Stimulated activated CD8-positive, alpha-beta memory T cell treated with anti-CD3 and anti-CD28 coated beads, Interleukin-7, amount 100 ng/mL, for 24 hours (primary cell): ENCODE results near the gene RASAL2.
"Not testable (repeated sequence)": the region's sequence is repeated elsewhere in the genome, so short reads cannot be mapped to it uniquely, and the experiment has no call there.

Experiments
- DNase-seq: peaks from one replicate; pipeline ENCODE4 v3.0.0-alpha.2; 2020; ENCODE audit warnings: low read depth

Gene RASAL2

DNA sequence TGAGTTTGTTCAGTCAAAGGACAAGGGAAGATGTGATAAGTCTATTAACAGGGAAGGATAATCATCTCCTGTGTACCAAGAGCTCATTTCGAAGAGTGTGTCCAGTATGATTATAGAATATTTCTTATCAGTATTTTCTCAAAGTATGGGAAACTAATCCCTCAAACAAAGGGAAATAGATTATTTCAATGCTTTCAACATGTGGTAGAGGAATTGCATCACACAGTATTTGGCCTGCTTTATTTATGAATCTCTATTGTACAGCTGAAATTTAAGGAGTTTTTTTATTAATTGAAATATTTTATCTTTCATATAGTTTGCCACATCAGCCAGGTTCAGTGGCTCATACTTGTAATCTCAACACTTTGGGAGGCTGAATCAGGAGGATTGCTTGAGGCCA is 251.9 kb downstream of the RASAL2 start:
- DNase-seq, result no peak

DNA sequence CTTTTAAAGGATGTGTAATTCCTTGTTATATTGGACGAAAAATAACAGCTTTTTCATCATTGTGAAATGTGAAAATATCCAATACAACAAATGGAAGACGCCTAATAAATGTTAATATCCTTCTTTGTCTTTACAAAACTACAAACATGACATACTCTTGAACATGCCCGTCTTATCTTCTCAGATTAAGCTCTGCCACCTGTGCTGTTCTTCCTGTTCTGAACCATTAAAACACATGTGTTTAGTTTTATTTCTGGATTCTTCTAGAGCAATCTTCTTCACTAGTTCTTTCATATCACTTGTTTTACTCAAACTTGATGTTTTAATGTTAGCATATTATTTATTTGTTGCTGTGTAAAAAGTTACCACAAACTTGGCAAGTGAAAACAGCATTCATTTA is 255.9 kb downstream of the RASAL2 start:
- DNase-seq, result no peak

GRCh38 chr1:178351911-178352310 is 258.0 kb downstream of the RASAL2 start:
- not testable (repeated sequence) for DNase-seq

GRCh38 chr1:178352790-178353416 is 259.0 kb downstream of the RASAL2 start:
- DNase-seq, result no peak

- DNase-seq, result no peak
These were observed 259.6 kb downstream of the RASAL2 start for GRCh38 chr1:178353524-178353923.

GRCh38 chr1:178354816-178355215 is 260.9 kb downstream of the RASAL2 start:
- DNase-seq, result no peak

DNA sequence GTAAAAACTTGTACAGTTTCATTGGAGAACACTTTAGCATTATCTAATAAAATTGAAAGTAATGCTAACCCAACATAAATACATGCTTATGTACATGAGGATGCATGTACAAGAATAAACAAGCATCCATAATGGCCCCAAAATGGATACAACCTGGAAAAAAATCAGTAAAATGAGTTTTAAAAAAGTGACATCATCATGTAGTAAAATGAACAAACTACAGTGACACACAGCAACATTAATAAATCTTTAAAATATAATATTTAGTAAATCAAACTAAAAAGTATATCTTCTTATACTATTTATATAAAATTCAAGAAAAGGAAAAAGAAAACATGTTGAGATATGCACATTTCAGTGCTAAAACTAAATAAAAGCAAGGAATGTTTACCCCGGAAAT is 262.4 kb downstream of the RASAL2 start:
- no peak for DNase-seq

DNA sequence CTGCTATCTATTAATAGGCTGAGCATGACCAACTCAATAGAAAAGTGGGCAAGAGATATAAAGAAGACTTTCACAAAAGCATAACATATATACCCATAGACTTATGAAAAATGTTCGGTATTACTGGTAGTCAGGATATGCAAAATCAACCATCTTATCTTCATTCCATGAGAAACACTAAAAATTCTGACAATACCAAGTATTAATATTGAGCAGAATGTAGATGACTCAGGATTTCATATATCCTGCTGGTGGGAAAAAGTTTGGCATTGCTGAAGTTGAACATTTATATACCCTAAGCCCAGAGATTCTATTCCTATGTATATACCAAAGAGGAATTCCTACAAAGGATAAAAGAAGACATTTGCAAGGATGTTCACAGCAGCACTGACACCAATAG is 264.6 kb downstream of the RASAL2 start:
- no peak for DNase-seq

- no peak for DNase-seq
These were observed 266.5 kb downstream of the RASAL2 start for GRCh38 chr1:178360421-178360820.

GRCh38 chr1:178361847-178362246 is 267.9 kb downstream of the RASAL2 start:
- DNase-seq, result no peak

GRCh38 chr1:178362747-178363146 is 268.8 kb downstream of the RASAL2 start:
- DNase-seq, result no peak

DNA sequence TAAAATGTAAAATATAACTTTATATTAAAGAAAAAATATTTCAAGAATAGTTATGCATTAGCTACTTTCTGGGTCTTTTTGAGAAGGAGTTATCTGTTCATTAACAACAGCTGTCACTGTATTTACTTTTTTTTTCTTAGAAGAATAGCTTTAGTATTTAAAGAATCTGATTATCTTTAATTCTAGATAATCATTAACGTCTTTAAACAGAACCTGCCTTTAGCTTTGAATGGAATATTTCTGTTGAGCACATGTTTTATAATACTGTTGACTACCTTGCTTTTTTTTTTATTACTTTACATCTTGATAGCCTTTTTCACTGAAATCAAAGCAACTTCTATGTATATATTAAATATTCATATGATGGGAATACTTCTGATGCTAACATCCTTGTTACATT is 270.9 kb downstream of the RASAL2 start:
- no peak for DNase-seq

DNA sequence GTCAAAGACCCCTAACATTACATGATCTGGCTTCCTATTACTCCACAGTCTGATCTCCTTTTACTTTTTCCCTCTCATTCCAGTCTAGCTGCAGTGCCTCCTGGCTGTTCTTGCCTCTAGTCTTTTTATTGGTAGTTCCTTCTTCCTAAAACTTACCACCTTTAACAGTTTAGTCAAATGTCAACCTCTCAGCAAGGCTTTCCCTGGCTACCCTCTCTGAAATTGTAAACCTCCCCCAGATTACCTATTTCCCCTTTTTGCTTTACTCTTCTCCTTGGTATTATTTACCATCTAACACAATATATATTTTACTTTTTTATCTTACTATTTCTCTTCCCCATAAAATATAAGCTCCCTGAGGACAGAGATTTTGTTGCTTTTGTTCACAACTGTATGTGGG is 273.2 kb downstream of the RASAL2 start:
- no peak for DNase-seq

DNA sequence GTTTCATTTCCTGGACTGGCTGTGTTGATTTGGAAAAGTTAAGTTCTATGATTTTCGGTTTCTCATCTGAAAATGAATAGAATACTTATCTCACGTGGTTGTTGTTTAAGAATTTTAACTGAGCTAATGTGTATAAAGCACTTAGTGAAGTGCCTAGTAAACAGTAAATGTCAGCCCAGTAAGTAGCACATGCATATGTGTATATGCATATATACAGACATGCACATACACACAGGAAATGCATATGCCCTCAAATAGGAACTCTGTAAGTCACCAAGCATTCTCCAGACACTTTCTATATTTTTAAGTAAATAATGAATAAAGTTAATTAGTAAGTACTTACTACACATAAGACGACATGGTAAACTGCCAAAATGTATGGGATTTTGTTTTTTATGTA is 274.3 kb downstream of the RASAL2 start:
- DNase-seq, result no peak

DNA sequence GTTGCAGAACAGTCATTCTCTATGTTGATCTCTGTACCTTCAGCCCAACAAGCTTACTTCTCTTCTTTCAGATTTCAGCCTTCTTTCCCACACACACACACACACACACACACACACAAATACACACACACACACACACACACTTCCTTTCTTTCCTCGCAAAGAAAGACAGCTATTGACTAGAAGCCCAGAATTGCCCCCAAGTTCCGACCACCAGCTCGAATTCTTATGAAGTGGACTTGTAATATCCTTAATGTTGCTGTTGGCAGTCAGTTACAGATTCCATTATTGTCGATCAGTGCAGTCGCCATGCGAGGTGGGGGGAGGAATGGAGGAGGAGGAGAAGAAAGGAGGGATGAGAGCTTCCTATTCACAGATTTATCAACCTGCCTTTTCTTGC is 277.3 kb downstream of the RASAL2 start:
- DNase-seq, result no peak

DNA sequence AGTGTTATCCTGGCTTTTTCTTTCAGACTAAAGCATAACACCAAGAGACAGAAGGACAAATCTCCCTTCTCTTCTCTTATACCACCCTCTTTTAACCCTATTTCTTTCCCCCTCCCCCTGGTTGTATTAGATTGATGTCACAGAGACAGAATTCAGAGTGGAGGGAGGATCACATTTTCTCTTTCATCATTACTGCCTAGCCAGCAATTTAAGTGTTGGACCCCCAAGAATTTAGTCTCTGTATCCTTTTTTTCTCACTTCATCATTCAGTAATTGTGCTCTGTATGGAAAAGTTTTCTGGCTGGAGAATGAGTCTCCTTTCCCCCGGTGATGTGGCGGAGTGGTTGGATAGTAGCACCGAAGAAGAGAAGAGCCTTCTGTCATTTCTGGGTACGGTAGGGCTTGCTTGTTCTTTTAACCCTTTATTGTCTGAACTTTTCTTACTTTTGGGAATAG is 278.1 kb downstream of the RASAL2 start:
- no peak for DNase-seq

GRCh38 chr1:178374016-178374415 is 280.1 kb downstream of the RASAL2 start:
- DNase-seq, result no peak

- DNase-seq, result no peak
These were observed 282.1 kb downstream of the RASAL2 start for GRCh38 chr1:178376008-178376407.

DNA sequence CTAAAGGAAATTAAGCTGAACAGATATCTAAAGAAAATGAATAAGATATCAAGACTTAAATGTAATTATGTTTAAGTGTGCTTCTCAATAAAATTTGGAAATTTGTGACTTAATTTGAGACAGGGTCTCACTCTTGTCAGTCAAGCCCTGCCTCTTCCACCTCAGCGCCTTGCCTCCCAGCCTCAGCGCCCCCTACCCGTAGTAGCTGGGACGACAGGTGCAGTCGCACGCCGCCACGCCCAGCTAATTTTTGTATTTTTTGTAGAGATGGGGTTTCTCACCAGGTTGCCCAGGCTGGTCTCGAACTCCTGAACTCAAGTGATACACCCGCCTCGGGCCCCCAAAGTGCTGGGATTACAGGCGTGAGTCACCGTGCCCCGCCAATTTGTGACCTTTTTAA is 285.9 kb downstream of the RASAL2 start:
- no peak for DNase-seq

GRCh38 chr1:178382372-178382771 is 288.5 kb downstream of the RASAL2 start:
- DNase-seq, result no peak

GRCh38 chr1:178385662-178386061 is 291.8 kb downstream of the RASAL2 start:
- no peak for DNase-seq

- DNase-seq, result no peak
These were observed 294.7 kb downstream of the RASAL2 start for GRCh38 chr1:178388418-178389145.

DNA sequence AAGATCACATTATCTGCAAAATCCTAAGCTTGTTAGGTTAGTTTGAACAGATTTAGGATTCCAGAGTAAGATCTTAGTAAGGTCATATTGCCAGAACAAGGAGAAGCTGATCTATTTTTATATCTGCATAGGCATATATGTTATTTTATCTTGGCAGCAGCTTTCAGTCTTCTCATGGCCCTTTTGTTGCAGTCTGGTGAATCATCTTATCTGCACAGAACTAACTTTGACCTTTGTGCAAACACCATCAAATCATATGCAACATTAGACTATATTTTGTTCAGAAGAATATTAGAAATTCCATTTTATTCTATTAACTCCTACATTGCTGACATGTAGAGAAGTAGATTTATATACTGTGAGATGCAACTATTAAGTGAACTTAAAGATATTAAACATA is 295.5 kb downstream of the RASAL2 start:
- no peak for DNase-seq

DNA sequence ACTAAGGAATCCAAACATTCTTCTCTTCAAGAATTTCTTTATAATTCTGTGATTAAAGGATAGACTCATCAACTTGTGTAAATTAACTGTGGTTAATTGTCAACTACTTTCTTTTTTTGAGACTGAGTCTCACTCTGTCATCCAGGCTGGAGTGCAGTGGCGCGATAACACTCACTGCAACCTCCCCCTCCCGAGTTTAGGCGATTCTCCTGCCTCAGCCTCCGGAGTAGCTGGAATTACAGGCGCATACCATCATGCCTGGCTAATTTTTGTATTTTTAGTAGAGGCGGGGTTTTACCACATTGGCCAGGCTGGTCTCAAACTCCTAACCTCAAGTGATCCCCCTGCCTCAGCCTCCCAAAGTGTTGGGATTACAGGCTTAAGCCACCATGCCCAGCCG is 296.4 kb downstream of the RASAL2 start:
- not testable (repeated sequence) for DNase-seq
